HL-60 (cell line): Measurements from ENCODE around the gene SLC12A3.

Source experiments
- DNase-seq, 2 experiments: peaks; one replicate each; pipeline ENCODE4 v3.0.0-alpha.2; 2010 to 2020; ENCODE audit warnings: low read depth in 1 of 2, low spot score in 1 of 2
- H3K27ac ChIP-seq: fragments of 250-450 bp; sonication (Bioruptor Pico); replicated peaks from 2 replicates; pipeline ENCODE4 v1.5.1; 2020; ENCODE audit warnings: mild to moderate bottlenecking, moderate library complexity
- H3K27me3 ChIP-seq: fragments of 250-450 bp; sonication (Bioruptor Pico); 2 replicates; pipeline ENCODE4 v1.5.1; 2021; ENCODE audit warnings: mild to moderate bottlenecking, moderate library complexity; ENCODE audit not compliant: insufficient read depth, poor library complexity, severe bottlenecking
- H3K4me3 ChIP-seq: replicated peaks from 2 replicates; pipeline ENCODE4 v1.5.1; 2011; ENCODE audit warnings: mild to moderate bottlenecking, control low read depth, low read length; ENCODE audit not compliant: insufficient read depth
- GABPA ChIP-seq: IDR thresholded peaks from 2 replicates; pipeline ENCODE4 v1.6.1; 2012; ENCODE audit warnings: low read depth
- POLR2AphosphoS5 ChIP-seq: IDR thresholded peaks from 2 replicates; pipeline ENCODE4 v1.6.1; 2012; ENCODE audit warnings: low read depth
- SPI1 ChIP-seq: IDR thresholded peaks from 2 replicates; pipeline ENCODE4 v1.6.1; 2012; ENCODE audit warnings: low read depth, mild to moderate bottlenecking, borderline replicate concordance
- TF ChIP-seq, protein P1 (sequence below): IDR thresholded peaks from 2 replicates; pipeline ENCODE4 v1.6.1; 2012; ENCODE audit warnings: low read depth; ENCODE audit not compliant: insufficient replicate concordance
- TF ChIP-seq, protein P2 (sequence below): IDR thresholded peaks from one replicate; pipeline ENCODE4 v1.5.1; 2011; ENCODE audit warnings: low read length, control low read depth, inconsistent platforms; ENCODE audit not compliant: insufficient read depth

SLC12A3 gene

DNA sequence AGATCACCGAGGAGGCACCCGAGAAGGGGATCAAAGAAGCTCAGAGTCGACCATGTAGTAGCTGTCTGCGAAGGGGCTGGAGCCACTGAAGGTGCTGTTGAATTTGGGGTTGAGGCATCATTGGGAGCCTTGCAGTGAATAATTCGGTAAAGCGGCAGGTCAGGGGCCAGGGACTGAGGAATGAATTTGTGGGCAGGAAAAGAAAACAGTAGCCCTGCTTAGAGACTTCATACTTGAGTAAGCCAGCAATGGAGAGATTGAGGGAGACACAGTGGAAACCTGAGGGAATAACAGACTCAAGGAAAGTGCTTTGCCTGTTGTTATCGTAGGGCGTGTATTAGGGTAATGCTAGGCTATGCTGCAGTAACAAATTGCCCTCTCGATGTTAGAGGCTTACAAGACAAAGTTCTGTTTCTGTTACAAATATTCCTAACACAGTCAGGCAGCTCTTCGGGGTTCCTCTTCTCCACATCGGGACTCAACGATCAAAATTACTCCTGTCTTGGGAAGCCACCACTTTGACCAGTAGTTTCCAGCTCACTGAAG, 53.5 kb downstream of the SLC12A3 start:
- Histone ChIP-seq H3K27me3 (peaks cover 2% of the 10 kb centered on the region), H3K4me3 (no peak overlapping the region), H3K27ac (no peak overlapping the region)
- DNase-seq, result no peak
- TF ChIP-seq POLR2AphosphoS5, result no peak
- TF ChIP-seq SPI1, result no peak
- TF ChIP-seq, protein P1, sequence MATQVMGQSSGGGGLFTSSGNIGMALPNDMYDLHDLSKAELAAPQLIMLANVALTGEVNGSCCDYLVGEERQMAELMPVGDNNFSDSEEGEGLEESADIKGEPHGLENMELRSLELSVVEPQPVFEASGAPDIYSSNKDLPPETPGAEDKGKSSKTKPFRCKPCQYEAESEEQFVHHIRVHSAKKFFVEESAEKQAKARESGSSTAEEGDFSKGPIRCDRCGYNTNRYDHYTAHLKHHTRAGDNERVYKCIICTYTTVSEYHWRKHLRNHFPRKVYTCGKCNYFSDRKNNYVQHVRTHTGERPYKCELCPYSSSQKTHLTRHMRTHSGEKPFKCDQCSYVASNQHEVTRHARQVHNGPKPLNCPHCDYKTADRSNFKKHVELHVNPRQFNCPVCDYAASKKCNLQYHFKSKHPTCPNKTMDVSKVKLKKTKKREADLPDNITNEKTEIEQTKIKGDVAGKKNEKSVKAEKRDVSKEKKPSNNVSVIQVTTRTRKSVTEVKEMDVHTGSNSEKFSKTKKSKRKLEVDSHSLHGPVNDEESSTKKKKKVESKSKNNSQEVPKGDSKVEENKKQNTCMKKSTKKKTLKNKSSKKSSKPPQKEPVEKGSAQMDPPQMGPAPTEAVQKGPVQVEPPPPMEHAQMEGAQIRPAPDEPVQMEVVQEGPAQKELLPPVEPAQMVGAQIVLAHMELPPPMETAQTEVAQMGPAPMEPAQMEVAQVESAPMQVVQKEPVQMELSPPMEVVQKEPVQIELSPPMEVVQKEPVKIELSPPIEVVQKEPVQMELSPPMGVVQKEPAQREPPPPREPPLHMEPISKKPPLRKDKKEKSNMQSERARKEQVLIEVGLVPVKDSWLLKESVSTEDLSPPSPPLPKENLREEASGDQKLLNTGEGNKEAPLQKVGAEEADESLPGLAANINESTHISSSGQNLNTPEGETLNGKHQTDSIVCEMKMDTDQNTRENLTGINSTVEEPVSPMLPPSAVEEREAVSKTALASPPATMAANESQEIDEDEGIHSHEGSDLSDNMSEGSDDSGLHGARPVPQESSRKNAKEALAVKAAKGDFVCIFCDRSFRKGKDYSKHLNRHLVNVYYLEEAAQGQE, result no peak
- no peak for TF ChIP-seq GABPA
- TF ChIP-seq, protein P2, sequence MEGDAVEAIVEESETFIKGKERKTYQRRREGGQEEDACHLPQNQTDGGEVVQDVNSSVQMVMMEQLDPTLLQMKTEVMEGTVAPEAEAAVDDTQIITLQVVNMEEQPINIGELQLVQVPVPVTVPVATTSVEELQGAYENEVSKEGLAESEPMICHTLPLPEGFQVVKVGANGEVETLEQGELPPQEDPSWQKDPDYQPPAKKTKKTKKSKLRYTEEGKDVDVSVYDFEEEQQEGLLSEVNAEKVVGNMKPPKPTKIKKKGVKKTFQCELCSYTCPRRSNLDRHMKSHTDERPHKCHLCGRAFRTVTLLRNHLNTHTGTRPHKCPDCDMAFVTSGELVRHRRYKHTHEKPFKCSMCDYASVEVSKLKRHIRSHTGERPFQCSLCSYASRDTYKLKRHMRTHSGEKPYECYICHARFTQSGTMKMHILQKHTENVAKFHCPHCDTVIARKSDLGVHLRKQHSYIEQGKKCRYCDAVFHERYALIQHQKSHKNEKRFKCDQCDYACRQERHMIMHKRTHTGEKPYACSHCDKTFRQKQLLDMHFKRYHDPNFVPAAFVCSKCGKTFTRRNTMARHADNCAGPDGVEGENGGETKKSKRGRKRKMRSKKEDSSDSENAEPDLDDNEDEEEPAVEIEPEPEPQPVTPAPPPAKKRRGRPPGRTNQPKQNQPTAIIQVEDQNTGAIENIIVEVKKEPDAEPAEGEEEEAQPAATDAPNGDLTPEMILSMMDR, result no peak

DNA sequence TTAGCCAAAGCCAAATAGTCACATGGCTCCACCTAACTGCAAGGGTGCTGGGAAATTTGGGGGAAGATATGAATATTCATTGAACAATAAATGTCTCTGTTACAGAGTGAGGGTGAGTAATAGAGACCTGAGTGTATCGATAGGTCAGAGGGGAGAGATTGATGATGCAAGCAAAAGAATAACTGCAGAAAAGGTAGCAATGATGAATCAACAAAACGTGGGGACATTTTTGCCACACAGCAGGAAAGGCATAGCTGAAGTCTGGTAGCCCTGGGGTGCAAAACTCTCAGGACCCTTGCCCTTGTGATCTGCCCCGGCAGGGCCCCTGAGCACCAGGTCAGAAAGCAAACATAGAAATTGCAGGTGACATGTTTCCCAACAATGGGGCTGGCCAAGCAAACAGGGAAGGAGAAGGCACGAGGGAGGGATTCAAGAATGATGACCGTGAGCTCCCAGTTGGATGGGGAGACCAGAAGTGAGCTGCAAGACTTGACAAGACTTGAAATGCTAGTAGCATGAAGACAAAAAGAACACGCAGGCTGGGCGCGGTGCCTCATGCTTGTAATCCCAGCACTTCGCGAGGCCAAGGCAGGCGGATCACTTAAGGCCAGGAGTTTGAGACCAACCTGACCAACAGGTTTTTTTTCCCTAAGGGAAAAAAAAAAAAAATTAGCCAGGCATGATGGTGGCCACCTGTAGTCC, 54.2 kb downstream of the SLC12A3 start:
- Histone ChIP-seq H3K27me3 (peaks cover 2% of the 10 kb centered on the region), H3K4me3 (no peak overlapping the region)
- TF ChIP-seq, protein P2, result no peak
- no peak for TF ChIP-seq SPI1
- no peak for TF ChIP-seq POLR2AphosphoS5
- no peak for TF ChIP-seq GABPA
- TF ChIP-seq, protein P1, result no peak

DNA sequence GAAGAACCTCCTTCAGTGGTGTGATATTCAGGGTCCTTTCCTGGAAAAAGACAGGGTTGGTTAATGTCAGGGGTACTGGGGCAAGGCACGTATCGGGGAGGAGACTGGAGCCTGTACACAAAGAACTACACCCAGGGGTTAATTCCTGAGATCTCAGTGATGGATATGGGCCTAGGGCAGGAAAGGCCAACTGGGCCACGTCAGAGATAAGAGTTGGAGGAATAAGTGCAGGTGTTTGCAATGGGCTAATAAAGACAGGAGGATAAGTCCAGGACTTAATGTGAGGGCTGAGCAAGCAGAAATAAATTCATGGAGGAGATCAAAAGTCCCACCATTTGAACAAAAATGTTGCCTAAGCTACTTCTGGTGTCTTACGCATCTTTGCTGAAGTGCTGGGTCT, 56.6 kb downstream of the SLC12A3 start:
- TF ChIP-seq POLR2AphosphoS5 (no peak), GABPA (no peak), SPI1 (no peak)
- TF ChIP-seq, protein P1, result no peak
- TF ChIP-seq, protein P2, result no peak
- no peak for DNase-seq
- H3K27ac ChIP-seq, result no peak overlapping the region
- peaks cover 2% of the 10 kb centered on the region for H3K27me3 ChIP-seq
- no peak overlapping the region for H3K4me3 ChIP-seq

More for the DNA sequence above, 54.2 kb downstream of the SLC12A3 start:
- DNase-seq, result no peak
- H3K27ac ChIP-seq, result no peak overlapping the region
